Natural killer cell treated with Interleukin-12 subunit alpha and Interleukin-12 subunit beta and Interleukin-15 and Interleukin-18, amount 100 ng/mL, for 72 hours (primary cell): Measurements from ENCODE around the gene LDHA. TPM values are rescaled to one million over a fixed set of nuclear protein-coding genes. Genes with fewer than 3 reads are reported as not detected.

Source experiments
- total RNA-seq, 2 donors: library from RNA; stranded (reverse); gene quantifications; one replicate each; pipeline ENCODE4 v1.2.3, GENCODE V29; 2022

Gene LDHA
- total RNA-seq, 2 donors from 2014 or later: 958 to 1,144 TPM

Other genes with a start within 250 kb of the LDHA start
- not detected for gene MRGPRX4, start 221.7 kb upstream of the LDHA start, total RNA-seq
- gene SAA4, start 157.8 kb upstream of the LDHA start, total RNA-seq: not detected
- gene SAA2, start 145.9 kb upstream of the LDHA start, total RNA-seq: not detected
- not detected for gene SAA1, start 128.3 kb upstream of the LDHA start, total RNA-seq
- 10 to 100 TPM; 16.5 to 21.3 TPM for gene HPS5, start 72.4 kb upstream of the LDHA start, total RNA-seq
- 10 to 100 TPM; 46.8 to 50.0 TPM for gene GTF2H1, start 72.0 kb upstream of the LDHA start, total RNA-seq
- not detected for gene LDHC, start 17.8 kb downstream of the LDHA start, total RNA-seq
- gene LDHAL6A, start 61.3 kb downstream of the LDHA start, total RNA-seq: not detected
- gene TSG101, start 132.4 kb downstream of the LDHA start, total RNA-seq: 10 to 100 TPM; 25.3 to 38.7 TPM
- gene UEVLD, start 194.2 kb downstream of the LDHA start, total RNA-seq: 10 to 100 TPM; 18.8 to 38.8 TPM
- 1 to 10 TPM; 3.2 to 3.3 TPM for gene MISFA, start 205.2 kb downstream of the LDHA start, total RNA-seq
- gene SPTY2D1, start 239.8 kb downstream of the LDHA start, total RNA-seq: 10 to 100 TPM; 28.8 to 33.4 TPM